RWPE2 (cell line): Measurements from ENCODE around the gene TFDP2.

Experiments used
- ATAC-seq: fragments of 200-7000 bp; cut with Tn5 transposase; 3 replicates; pipeline ENCODE4 v1.9.1; 2021; ENCODE audit warnings: low read depth
- DNase-seq: peaks from one replicate; pipeline ENCODE4 v3.0.0-alpha.2; 2020; ENCODE audit warnings: low spot score
- H3K27ac ChIP-seq: fragments of 450-650 bp; 2 replicates; pipeline ENCODE4 v1.5.1; 2017; ENCODE audit warnings: mild to moderate bottlenecking; ENCODE audit not compliant: poor library complexity, severe bottlenecking
- H3K27me3 ChIP-seq: fragments of 250-450 bp; sonication (Bioruptor Pico); 2 replicates; pipeline ENCODE4 v1.5.1; 2021; ENCODE audit warnings: mild to moderate bottlenecking, moderate library complexity; ENCODE audit not compliant: insufficient read depth, poor library complexity, severe bottlenecking
- H3K36me3 ChIP-seq: fragments of 250-450 bp; sonication (Bioruptor Pico); 2 replicates; pipeline ENCODE4 v1.5.1; 2020; ENCODE audit warnings: low read depth, mild to moderate bottlenecking, moderate library complexity
- H3K4me1 ChIP-seq: fragments of 250-450 bp; sonication (Bioruptor Pico); 2 replicates; pipeline ENCODE4 v1.5.1; 2021; ENCODE audit warnings: mild to moderate bottlenecking, moderate library complexity; ENCODE audit not compliant: insufficient read depth, poor library complexity, severe bottlenecking
- H3K4me3 ChIP-seq: fragments of 250-450 bp; sonication (Bioruptor Pico); 2 replicates; pipeline ENCODE4 v1.5.1; 2021; ENCODE audit warnings: mild to moderate bottlenecking, moderate library complexity; ENCODE audit not compliant: severe bottlenecking
- H3K9me3 ChIP-seq: fragments of 250-450 bp; sonication (Bioruptor Pico); 2 replicates; pipeline ENCODE4 v1.5.1; 2021; ENCODE audit warnings: mild to moderate bottlenecking, moderate library complexity; ENCODE audit not compliant: severe bottlenecking
- CTCF ChIP-seq: fragments of 450-650 bp; IDR thresholded peaks from one replicate; pipeline ENCODE4 v1.5.1; 2017; ENCODE audit warnings: mild to moderate bottlenecking, moderate library complexity; ENCODE audit not compliant: poor library complexity, severe bottlenecking

The TFDP2 gene

GRCh38 chr3:142148792-142149672 is at the start of gene TFDP2:
TSS of gene TFDP2 (minus strand) at chr3:142149544. CDS start at chr3:142101749, 47,795 bp downstream.
- Histone ChIP-seq H3K27ac (peak within 1 kb of the TSS; percentile 45), H3K27me3 (no peaks in the 10 kb centered on the region), H3K9me3 (no peaks in the 10 kb centered on the region), H3K36me3 (no peaks in the 10 kb centered on the region), H3K4me1 (peaks cover 14% of the 10 kb centered on the region), H3K4me3 (peak within 1 kb of the TSS; percentile 71)
- peak; percentile 92 for DNase-seq
- ATAC-seq = peak; percentile 98
- no peak for TF ChIP-seq CTCF

GRCh38 chr3:142188846-142189245 is 39.5 kb upstream of the TFDP2 start:
- DNase-seq = no peak
- Histone ChIP-seq H3K27me3 (no peaks in the 10 kb centered on the region), H3K9me3 (no peaks in the 10 kb centered on the region), H3K27ac (no peak overlapping the region), H3K4me1 (no peaks in the 10 kb centered on the region), H3K4me3 (no peak overlapping the region), H3K36me3 (peaks cover 15% of the 10 kb centered on the region; the same call in 1 of the 2 replicates)
- no peak for ATAC-seq
- TF ChIP-seq CTCF = no peak

- ATAC-seq = peak; percentile 52; the same call in 1 of the 3 replicates
- no peaks in the 10 kb centered on the region for H3K4me1 ChIP-seq
- no peaks in the 10 kb centered on the region for H3K9me3 ChIP-seq
- no peaks in the 10 kb centered on the region for H3K27me3 ChIP-seq
- H3K4me3 ChIP-seq = no peak overlapping the region
- no peak overlapping the region for H3K27ac ChIP-seq
- DNase-seq = no peak
- TF ChIP-seq CTCF = peak; percentile 64
- H3K36me3 ChIP-seq = peaks cover 43% of the 10 kb centered on the region
These were observed 31.5 kb upstream of the TFDP2 start for GRCh38 chr3:142180761-142181362.

- Histone ChIP-seq H3K4me3 (no peak overlapping the region), H3K27ac (no peak overlapping the region), H3K9me3 (no peaks in the 10 kb centered on the region), H3K4me1 (no peaks in the 10 kb centered on the region), H3K36me3 (peaks cover 41% of the 10 kb centered on the region), H3K27me3 (no peaks in the 10 kb centered on the region)
- ATAC-seq = no peak
- DNase-seq = no peak
- TF ChIP-seq CTCF = no peak
These were observed 26.1 kb upstream of the TFDP2 start for GRCh38 chr3:142175478-142175877.
